ENCODE measurements around the gene ZKSCAN1. TPM values are rescaled to one million over a fixed set of nuclear protein-coding genes. Genes with fewer than 3 reads are reported as not detected.
"Not testable (repeated sequence)": the region's sequence is repeated elsewhere in the genome, so short reads cannot be mapped to it uniquely, and the experiment has no call there.

The ZKSCAN1 gene
- total RNA-seq, 1 experiment from 2014 or later, result 61.2 TPM

DNA sequence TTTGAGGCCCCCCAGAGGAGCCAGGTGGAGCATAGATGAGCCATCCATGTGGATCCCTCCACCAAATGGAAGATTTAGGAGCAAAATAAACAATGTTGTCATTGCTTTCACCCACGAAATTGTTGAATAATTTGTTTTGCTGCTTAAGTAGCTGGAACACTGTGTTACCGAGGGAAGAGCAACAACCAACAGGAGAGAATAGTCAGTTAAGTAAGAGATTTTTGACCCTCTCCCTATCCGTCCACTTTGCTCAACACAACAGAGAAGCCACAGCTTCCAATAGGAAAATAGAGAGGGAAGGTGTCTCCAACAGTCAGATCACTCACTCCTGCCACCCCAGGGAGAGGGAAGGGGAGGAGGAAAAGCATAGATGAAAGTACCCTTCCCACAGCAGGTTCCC, 3.9 kb upstream of the ZKSCAN1 start (continued):
- TF ChIP-seq, protein P1, sequence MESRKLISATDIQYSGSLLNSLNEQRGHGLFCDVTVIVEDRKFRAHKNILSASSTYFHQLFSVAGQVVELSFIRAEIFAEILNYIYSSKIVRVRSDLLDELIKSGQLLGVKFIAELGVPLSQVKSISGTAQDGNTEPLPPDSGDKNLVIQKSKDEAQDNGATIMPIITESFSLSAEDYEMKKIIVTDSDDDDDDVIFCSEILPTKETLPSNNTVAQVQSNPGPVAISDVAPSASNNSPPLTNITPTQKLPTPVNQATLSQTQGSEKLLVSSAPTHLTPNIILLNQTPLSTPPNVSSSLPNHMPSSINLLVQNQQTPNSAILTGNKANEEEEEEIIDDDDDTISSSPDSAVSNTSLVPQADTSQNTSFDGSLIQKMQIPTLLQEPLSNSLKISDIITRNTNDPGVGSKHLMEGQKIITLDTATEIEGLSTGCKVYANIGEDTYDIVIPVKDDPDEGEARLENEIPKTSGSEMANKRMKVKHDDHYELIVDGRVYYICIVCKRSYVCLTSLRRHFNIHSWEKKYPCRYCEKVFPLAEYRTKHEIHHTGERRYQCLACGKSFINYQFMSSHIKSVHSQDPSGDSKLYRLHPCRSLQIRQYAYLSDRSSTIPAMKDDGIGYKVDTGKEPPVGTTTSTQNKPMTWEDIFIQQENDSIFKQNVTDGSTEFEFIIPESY (IDR thresholded peaks at IDR 0.05; ENCODE audit: extremely low read depth, insufficient replicate concordance, low read length), result no peak
- no peak for TF ChIP-seq SRF (IDR thresholded peaks at IDR 0.05; ENCODE audit: low read depth)

DNA sequence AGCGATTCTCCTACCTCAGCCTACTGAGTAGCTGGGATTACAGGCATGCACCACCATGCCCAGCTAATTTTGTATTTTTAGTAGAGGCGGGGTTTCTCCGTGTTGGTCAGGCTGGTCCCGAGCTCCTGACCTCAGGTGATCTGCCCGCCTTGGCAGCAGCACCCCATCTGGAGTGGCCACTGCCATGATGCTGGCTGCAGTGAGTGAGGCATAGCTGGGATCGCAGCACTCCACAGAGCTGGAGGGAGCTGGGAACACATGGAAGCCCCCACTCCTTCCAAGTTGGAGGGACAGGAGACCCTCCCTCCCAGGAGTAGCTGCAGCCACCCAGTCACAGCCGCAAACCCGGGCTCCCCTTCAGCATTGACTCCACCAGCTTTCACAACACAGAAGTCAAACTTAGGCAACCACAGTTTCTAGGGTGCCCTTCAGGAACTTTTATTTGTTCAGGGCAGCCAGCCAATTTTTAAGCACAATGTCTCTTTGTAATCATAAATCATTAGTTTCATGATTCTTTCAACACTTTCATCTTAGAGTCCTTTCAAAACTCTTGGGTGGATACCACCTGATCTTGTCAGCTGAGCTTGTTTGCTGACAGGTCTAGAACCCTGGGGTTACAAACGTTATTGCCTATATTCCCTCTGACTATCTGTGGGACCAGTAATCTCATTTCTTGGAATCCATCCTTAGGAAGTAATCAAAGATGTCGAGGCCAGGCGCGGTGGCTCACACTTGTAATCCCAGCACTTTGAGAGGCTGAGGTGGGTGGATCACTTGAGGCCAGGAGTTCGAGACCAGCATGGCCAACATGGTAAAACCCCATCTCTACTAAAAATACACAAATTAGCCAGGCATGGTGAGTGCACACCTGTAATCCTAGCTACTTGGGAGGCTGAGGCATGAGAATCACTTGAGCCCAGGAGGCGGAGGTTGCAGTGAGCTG, 2.7 kb upstream of the ZKSCAN1 start:
- H4K20me1 ChIP-seq (ENCODE audit: insufficient read depth); H3K9me3 ChIP-seq (ENCODE audit: control insufficient read depth in 1 of 2, insufficient read depth in 1 of 2, low read depth in 1 of 2, low read length in 2 of 2); H3K9me2 ChIP-seq (ENCODE audit: insufficient read depth); CTCF ChIA-PET; DNase-seq (ENCODE audit: low read depth, low spot score); intact Hi-C loops (cut with micrococcal nuclease); H3K9ac ChIP-seq (ENCODE audit: low read length); H3K36me3 ChIP-seq (ENCODE audit: control insufficient read depth in 1 of 2, insufficient read depth in 2 of 2, low read length in 2 of 2); BruUV-seq (replicated peaks); ATAC-seq; H3K4me3 ChIP-seq (replicated peaks in 1 of 2; ENCODE audit: low read depth in 1 of 2, low read length in 2 of 2); H2AFZ ChIP-seq (ENCODE audit: low read depth, low read length, poor library complexity, severe bottlenecking); H3K27me3 ChIP-seq (ENCODE audit: insufficient read depth, low read length); RAD21 ChIA-PET (ENCODE audit: low non-redundant PET in 1 of 2, low total read pairs in 2 of 2, uncharacterized antibody in 2 of 2, unreplicated experiment in 2 of 2); H3K27ac ChIP-seq (ENCODE audit: low read depth, low read length): not testable (repeated sequence)
- Histone ChIP-seq H3K4me2 (ENCODE audit: low read length) (peak overlapping the region; percentile 34; the same call in 1 of the 2 replicates), H3K79me2 (ENCODE audit: insufficient read depth, low read length) (peaks cover 21% of the 10 kb centered on the region), H3K4me1 (ENCODE audit: control insufficient read depth in 1 of 2, insufficient read depth in 2 of 2, low read length in 2 of 2) (peaks cover 8 to 37% of the 10 kb centered on the region in 2 experiments; a peak in 3 of 4 replicates)
- POLR2A ChIA-PET, result interaction anchor here (0.6 kb wide), 1 partner anchor 113 kb away, joined by 3 read pairs; no protein-coding TSS in a partner anchor

DNA sequence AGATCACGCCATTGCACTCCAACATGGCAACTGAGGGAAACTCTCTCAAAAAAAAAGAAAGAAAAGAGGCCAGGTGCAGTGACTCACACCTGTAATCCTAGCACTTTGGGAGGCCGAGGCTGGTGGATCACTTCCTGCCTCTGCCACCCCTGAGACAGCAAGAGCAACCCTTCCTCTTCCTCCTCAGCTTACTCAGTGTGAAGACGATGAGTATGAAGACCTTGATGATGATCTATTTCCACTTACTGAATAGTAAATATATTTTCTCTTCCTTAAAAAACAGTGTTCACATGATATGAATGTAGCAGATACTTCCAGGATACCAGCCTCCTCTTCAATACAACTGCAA, 2.1 kb upstream of the ZKSCAN1 start:
- intact Hi-C loops (cut with micrococcal nuclease), result no loop called here
- Histone ChIP-seq H3K4me2 (ENCODE audit: low read length) (peak overlapping the region; percentile 34; the same call in 1 of the 2 replicates), H4K20me1 (ENCODE audit: insufficient read depth) (no peaks in the 10 kb centered on the region), H3K9me2 (ENCODE audit: insufficient read depth) (no peaks in the 10 kb centered on the region), H3K27me3 (ENCODE audit: insufficient read depth, low read length) (no peaks in the 10 kb centered on the region), H3K27ac (ENCODE audit: low read depth, low read length) (no peak overlapping the region), H3K36me3 (ENCODE audit: control insufficient read depth in 1 of 2, insufficient read depth in 2 of 2, low read length in 2 of 2) (no peaks in the 10 kb centered on the region), H3K79me2 (ENCODE audit: insufficient read depth, low read length) (peaks cover 27% of the 10 kb centered on the region), H2AFZ (ENCODE audit: low read depth, low read length, poor library complexity, severe bottlenecking) (no peak overlapping the region), H3K4me3 (replicated peaks in 1 of 2; ENCODE audit: low read depth in 1 of 2, low read length in 2 of 2) (no peak overlapping the region), H3K9ac (ENCODE audit: low read length) (no peak overlapping the region), H3K9me3 (ENCODE audit: control insufficient read depth in 1 of 2, insufficient read depth in 1 of 2, low read depth in 1 of 2, low read length in 2 of 2) (no peaks in the 10 kb centered on the region), H3K4me1 (ENCODE audit: control insufficient read depth in 1 of 2, insufficient read depth in 2 of 2, low read length in 2 of 2) (peaks cover 8 to 33% of the 10 kb centered on the region in 2 experiments; a peak in 3 of 4 replicates)
- ChIA-PET CTCF (no interaction called here), RAD21 (ENCODE audit: low non-redundant PET in 1 of 2, low total read pairs in 2 of 2, uncharacterized antibody in 2 of 2, unreplicated experiment in 2 of 2) (no interaction called here), POLR2A (no interaction called here)
- no peak for TF ChIP-seq POLR2AphosphoS5 (IDR thresholded peaks at IDR 0.05; ENCODE audit: low read depth, low read length)
- no peak for TF ChIP-seq ELF1 (IDR thresholded peaks at IDR 0.05; ENCODE audit: borderline replicate concordance, low read depth)
- peak; percentile 26; the same call in 1 of the 2 replicates for TF ChIP-seq JUND (IDR thresholded peaks at IDR 0.05)
- no peak for TF ChIP-seq SRF (IDR thresholded peaks at IDR 0.05; ENCODE audit: low read depth)
- ATAC-seq (no peak), DNase-seq (ENCODE audit: low read depth, low spot score) (no peak)
- BruUV-seq (replicated peaks), result no TSS peak
